IMR-90 (cell line): ENCODE data around the gene IGSF8.

Source experiments
- FOS ChIP-seq: fragments of 150-350 bp; IDR thresholded peaks from 2 replicates; pipeline ENCODE4 v1.6.1; 2016; ENCODE audit warnings: low read depth, low read length
- TF ChIP-seq, protein P1 (sequence below): conservative IDR thresholded peaks from 2 replicates; pipeline ENCODE4 v1.5.1; 2012; ENCODE audit warnings: mild to moderate bottlenecking, low read depth, low read length, improper control_type of control experiment

DNA sequence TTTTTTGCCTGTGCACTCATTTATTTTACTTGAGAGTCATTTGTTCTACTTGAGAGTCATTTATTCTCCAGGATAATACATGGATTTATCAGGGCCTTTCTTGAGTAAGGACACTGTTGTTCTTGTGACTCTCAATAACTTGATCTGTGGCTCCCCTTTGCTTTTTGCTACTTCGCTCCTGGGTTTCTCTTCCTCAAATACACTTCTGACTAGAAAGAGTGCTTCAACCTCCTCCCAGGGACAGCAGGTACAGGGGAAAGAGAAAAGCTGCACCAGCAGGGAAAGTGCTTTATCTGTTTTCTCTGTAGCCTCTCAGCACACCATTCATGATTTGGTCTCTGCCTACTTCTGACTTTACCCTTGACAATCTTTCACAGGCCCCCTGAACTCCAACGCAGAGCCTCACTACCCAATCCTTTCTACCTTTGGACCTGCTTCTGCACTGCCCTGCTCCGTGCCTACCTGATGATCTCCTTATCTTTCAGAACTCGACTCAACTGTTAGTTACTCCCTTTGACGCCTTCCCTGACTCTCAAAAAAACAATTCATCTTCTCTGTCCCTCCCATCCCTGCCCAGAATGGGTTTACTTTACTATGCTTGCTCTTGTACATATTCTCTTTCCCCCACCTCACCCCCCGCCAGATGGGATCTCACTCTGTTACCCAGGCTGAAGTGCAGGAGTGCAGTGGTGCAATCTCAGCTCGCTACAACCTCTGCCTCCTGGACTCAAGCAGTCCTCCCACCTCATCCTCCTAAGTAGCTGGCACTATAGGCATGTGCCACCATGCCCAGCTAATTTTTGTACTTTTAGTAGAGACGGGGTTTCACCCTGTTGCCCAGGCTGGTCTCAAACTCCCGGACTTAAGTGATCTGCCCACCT lies 51.1 kb downstream of the IGSF8 start:
- TF ChIP-seq, protein P1, sequence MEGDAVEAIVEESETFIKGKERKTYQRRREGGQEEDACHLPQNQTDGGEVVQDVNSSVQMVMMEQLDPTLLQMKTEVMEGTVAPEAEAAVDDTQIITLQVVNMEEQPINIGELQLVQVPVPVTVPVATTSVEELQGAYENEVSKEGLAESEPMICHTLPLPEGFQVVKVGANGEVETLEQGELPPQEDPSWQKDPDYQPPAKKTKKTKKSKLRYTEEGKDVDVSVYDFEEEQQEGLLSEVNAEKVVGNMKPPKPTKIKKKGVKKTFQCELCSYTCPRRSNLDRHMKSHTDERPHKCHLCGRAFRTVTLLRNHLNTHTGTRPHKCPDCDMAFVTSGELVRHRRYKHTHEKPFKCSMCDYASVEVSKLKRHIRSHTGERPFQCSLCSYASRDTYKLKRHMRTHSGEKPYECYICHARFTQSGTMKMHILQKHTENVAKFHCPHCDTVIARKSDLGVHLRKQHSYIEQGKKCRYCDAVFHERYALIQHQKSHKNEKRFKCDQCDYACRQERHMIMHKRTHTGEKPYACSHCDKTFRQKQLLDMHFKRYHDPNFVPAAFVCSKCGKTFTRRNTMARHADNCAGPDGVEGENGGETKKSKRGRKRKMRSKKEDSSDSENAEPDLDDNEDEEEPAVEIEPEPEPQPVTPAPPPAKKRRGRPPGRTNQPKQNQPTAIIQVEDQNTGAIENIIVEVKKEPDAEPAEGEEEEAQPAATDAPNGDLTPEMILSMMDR = no peak
- TF ChIP-seq FOS = no peak
